Activated CD4-positive, alpha-beta T cell treated with anti-CD3 and anti-CD28 coated beads for 24 hours (primary cell): ENCODE data around the gene CERS2.

Source experiments
- DNase-seq, 2 donors: peaks; one replicate each; pipeline ENCODE4 v3.0.0-alpha.2; 2020; ENCODE audit warnings: low read depth in 2 of 2

The CERS2 gene

DNA sequence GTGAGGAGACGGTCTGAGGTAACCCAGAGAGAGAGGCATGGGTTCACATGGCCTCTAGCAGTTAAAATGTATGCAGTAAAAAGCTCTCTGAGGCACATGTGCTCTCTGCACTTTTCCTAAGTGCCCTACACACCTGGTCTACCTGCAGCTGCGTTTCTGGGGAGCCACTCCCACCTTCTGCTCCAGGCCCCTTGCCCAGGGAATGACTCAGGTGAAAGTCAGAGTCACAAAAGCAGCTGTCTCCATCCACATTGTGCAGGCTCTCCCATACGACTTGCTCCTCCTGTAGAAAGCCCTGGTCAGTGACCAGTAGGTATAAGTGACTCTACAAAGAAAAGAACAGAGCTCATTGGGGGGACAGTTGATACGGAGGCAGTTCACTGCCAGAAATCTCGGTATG is 23.3 kb upstream of the CERS2 start:
- no peak for DNase-seq

- no peak for DNase-seq
Measured at GRCh38 chr1:150997126-150997872, 22.7 kb upstream of the CERS2 start.

DNA sequence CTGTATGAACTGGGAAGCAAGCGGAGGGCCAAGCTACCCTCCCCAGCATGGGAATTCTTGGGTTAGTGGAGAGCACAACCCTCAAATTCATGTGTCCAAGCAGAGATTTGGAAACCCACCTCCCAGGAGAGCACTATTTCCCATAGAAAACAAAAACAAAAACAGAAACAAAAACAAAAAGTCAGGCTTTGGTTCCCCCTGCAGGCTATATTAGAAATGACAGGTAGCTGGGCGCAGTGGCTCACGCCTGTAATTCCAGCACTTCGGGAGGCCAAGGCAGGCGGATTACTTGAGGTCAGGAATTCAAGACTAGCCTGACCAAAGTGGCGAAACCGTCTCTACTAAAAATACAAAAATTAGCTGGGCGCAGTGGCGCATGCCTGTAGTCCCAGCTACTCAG is 21.3 kb upstream of the CERS2 start:
- DNase-seq: no peak

GRCh38 chr1:150995460-150995859 is 20.8 kb upstream of the CERS2 start:
- no peak for DNase-seq

- no peak for DNase-seq
Measured at GRCh38 chr1:150994248-150994647, 19.6 kb upstream of the CERS2 start.

- no peak for DNase-seq
Measured at GRCh38 chr1:150992626-150993025, 18.0 kb upstream of the CERS2 start.

DNA sequence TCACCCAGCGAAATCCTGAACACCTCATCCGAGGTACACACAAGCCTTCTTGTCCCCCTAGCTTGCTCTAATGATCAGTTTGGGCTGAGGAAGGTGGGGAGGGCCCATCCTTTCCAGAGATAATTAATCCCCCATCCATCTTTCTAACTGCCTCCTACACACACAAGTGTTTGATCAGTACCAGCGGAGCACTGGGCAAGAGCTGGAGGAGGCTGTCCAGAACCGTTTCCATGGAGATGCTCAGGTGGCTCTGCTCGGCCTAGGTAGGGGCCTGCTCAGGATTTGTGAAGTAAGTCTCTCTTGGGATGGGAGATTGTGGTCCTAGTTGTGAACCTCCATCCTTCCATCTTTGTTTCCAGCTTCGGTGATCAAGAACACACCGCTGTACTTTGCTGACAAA is 13.3 kb upstream of the CERS2 start:
- no peak for DNase-seq

DNA sequence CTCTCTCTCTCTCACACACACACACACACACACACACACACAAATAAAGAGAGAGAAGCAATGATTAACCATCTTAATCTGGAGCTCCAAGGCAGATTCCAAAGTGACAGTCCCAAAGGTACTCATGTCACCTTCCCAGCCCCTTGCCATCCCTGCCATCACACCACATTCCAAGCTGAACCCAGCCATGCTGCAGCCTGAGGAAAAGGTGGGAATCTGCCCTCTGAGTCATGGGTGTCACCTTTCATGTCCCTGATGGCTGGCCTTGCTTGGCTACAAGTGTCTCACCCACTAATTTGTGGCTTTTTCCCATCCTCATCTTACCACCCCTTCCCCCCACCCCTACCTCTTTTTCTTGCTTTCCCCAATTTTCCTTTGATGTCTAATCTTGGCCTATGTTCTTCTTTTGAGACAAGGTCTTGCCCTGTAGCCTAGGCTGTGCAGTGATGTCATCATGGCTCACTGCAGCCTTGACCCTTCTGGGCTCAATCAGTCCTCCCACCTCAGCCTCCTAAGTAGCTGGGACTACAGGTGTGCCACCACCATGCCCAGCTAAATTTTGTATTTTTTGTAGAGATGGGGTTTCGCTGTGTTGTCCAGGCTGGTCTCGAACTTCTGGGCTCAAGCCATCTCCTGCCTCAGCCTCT is 10.7 kb upstream of the CERS2 start:
- no peak for DNase-seq

DNA sequence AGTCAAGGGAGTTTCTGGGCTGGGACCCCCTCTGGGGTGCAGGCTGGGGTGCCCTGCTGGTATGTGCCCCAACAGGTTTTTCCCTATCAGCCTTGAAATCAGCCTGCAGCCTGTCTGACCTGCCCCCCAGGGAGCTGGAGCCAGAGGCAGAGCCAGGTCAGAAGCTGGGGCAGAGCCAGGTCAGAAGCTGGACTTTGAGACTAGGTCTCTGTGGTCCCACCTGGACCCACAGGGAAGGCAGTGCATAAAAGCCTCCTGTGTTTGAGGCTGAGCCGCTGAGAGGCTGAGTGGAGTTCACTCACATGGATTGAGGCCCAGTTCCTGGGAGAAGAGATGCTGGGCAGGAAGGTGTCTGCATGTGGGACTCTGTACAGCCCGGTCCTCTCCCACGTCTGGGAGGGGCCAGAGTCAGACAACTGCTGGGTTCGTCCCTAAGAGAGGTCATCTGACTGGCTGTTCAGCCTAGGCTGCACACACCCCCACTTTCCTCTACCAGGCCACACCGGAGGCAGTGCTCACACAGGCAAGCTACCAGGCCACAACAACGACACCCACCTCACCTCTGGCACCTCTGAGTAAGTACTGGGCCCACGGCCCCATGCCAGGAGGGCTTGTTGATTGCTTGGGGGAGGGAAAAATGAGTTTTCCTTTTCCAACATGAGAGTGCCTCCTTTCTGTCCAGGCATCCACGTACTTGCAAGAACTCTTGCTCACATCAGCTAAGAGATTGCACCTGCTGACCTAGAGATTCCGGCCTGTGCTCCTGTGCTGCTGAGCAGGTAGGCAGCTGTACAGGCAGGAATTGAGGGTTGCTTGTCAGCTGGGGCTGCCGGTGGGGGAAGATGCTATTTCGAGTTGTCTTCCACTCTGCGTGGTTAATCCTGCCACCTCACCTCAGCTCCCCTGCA is 7.4 kb upstream of the CERS2 start, which contains the start of gene ANXA9:
TSS of gene ANXA9 (plus strand) at position 488 of the 908 bp plus-strand sequence. CDS start 814 bp downstream, outside the sequence.
- no peak for DNase-seq

GRCh38 chr1:150981177-150981804 is 6.7 kb upstream of the CERS2 start:
- no peak for DNase-seq

GRCh38 chr1:150979092-150980056 is 4.7 kb upstream of the CERS2 start:
- peak; percentile 86 for DNase-seq

DNA sequence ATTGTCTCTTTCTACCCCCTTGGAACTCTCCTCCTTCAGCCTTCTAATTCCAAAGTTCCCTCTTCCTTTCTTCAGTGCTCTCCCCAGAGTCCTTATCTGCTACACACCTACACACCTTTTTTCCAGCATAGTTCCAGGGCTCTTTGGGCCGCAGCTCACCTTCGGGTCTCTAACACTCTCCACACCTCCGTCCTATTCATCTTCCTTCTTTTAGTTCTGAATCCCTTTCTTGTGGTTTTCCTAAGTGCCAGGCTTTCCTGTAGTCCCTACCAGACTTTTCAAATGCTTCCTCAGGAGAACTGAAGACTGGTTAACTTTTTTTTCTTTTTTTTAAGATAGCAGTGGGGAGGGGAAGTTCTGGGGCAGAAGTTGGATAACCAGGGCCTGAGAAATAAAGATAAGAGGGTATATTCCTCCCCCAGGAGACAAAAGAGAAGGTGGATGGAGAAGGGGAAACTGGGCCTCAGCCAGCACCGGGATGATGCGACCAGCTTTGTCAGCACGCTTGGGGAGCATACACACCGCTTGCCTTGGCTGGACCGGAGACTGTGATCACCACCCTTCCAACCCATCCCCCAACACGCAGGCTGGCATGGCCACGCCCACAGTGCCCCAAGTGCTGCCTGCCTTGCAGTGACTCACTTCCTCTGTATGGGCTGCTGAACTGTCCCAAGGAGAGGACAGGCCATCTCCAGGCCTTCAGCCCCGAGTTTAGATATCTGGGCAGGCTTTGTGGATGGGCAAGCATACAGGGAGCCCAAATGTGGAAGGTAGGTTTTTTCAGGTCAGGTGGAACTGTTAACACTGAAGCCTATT is 2.5 kb upstream of the CERS2 start:
- DNase-seq: peak; percentile 45 to 66

DNA sequence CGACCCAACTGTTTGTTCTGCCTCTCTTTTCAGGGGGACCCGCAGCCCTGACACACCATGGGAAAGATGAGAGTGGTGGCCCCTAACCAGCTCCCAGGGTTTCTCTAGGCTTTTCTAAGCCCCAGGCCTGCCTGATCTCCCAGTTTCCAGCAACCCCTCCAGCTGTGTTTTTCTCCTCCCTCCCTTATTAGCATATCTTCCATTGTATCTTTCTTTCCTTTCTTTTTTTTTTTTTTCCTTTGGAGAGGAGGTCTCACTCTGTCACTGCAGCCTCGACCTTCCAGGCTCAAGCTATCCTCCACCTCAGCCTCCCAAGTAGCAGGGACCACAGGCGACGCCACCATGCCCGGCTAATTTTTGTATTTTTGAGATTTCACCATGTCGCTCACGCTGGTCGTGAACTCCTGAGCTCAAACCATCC is 1.8 kb upstream of the CERS2 start:
- DNase-seq: no peak

- peak in 1 of 2 donors; percentile 38 for DNase-seq
Measured at GRCh38 chr1:150973836-150974579, 627 bp downstream of the CERS2 start.

GRCh38 chr1:150973258-150973835 is 1.3 kb downstream of the CERS2 start:
- DNase-seq: no peak

DNA sequence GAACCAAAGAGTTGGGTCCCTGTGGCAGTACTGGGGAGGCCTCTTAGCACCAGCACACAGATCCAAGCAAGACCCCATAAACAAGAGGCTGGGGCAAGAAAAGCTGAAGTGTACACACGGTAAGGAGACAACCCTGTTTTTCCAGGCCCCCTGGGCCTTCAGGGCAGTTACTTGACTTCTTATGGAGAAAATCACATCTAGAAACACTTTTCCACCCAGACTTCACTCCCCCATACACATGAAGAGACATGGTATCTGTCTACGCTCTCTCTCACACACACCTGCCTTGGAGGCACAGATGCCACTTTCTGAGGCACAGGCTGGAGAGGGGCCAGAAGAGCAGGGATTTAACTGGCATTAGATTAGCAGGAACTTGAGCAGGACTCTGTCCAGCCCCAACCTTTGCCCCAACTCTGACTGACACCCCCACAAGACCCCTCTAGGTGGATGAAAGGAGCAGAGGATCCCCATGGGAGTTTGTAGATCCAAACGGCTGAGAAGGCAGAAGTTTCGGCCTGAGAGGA is 2.2 kb downstream of the CERS2 start:
- DNase-seq: no peak

- DNase-seq: no peak
Measured at GRCh38 chr1:150971583-150972416, 2.8 kb downstream of the CERS2 start.
